ENCODE results near the gene PDE8A. TPM values are rescaled to one million over a fixed set of nuclear protein-coding genes. Genes with fewer than 3 reads are reported as not detected.
A peak's percentile ranks its signal among the peaks of the same experiment; 100 is the strongest.

The PDE8A gene
- total and polyA plus RNA-seq, 2 of the 13 experiments (the other 11 are each of a cell fraction or from before 2014, with no cell fraction given) = 26.3 to 48.5 TPM

DNA sequence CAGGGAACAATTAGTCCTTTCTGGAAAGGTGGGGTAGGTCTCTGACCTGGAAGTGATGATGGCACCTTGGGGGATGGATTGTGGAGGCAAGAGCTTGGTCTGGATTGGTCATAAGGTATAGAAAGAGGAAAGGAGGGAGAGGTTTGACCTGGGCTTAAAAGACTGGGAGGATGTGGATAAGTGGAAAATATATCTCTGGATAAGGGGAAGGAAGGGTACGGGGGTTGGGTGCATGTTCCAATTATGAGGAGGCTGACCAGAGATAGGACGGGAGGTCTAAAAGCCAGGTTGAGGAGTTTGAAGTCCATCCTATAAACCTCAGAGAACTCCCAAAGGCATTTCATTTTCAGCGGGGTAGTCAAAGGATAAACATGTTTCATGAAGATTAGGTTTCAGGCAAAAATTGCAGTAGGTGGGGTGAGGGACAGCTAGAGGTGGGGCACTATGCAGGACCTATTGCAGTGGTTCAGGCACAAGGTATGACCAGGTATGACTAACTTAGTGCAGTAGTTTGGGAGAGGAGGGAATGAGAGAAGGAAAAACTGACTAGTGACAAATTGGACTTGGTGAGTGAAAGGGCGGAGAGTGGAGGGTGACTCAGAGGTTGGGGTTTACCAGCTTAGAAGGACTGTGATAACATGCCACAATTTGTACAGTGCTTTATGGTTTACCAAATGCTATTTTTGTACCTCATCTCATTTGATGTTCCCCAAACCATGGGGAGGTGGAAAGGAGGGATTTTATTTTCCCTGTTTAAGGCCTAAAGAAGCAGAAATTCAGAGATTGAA, 10.7 kb downstream of the PDE8A start:
- Histone ChIP-seq H3K27me3 (ENCODE audit: control insufficient read depth in 1 of 2, insufficient read depth in 2 of 2, low read length in 2 of 2) (no peaks in the 10 kb centered on the region), H2AFZ (ENCODE audit: low read length) (no peak overlapping the region), H4K20me1 (ENCODE audit: insufficient read depth, low read length) (peaks cover 17% of the 10 kb centered on the region), H3K27ac (ENCODE audit: extremely low read length, insufficient read depth, low read length) (no peak overlapping the region), H3K9me3 (ENCODE audit: low read length) (no peaks in the 10 kb centered on the region), H3K4me2 (ENCODE audit: low read depth, low read length) (peak overlapping the region; percentile 27; the same call in 1 of the 2 replicates), H3K36me3 (replicated peaks in 1 of 2; ENCODE audit: control insufficient read depth in 1 of 2, insufficient read depth in 2 of 2, low read length in 2 of 2) (peaks cover 0 to 2% of the 10 kb centered on the region in 2 experiments; a peak in 2 of 5 replicates), H3K79me2 (ENCODE audit: insufficient read depth, low read length) (peaks cover 90% of the 10 kb centered on the region), H3K4me1 (ENCODE audit: insufficient read depth, low read length) (peaks cover 29% of the 10 kb centered on the region), H3K9ac (ENCODE audit: insufficient read depth, low read depth, low read length) (no peak overlapping the region), H3K4me3 (replicated peaks in 1 of 3; ENCODE audit: insufficient read depth in 1 of 3, low read depth in 2 of 3, low read length in 3 of 3) (no peak overlapping the region)
- TF ChIP-seq ZNF678 (CRISPR knock-in tag; IDR thresholded peaks at IDR 0.05) (no peak), MEIS2 (CRISPR knock-in tag; IDR thresholded peaks at IDR 0.05) (no peak), SAP130 (CRISPR knock-in tag; IDR thresholded peaks at IDR 0.05; ENCODE audit: low read depth) (0 out of 2 replicates have a peak, but pooled peaks have one; percentile 12), FOSL2 (CRISPR knock-in tag; IDR thresholded peaks at IDR 0.05) (peak; percentile 71), ZNF12 (CRISPR knock-in tag; IDR thresholded peaks at IDR 0.05) (no peak), ZNF737 (CRISPR knock-in tag; IDR thresholded peaks at IDR 0.05; ENCODE audit: borderline replicate concordance) (no peak), SPEN (CRISPR knock-in tag; IDR thresholded peaks at IDR 0.05; ENCODE audit: low read depth) (no peak), THYN1 (CRISPR knock-in tag; IDR thresholded peaks at IDR 0.05; ENCODE audit: borderline replicate concordance, low read depth) (no peak), SIN3A (IDR thresholded peaks at IDR 0.05; ENCODE audit: borderline replicate concordance, low read depth, low read length) (no peak), HOXA3 (CRISPR knock-in tag; IDR thresholded peaks at IDR 0.05) (no peak), NFIC (IDR thresholded peaks at IDR 0.05; ENCODE audit: low read length) (no peak), ZFP90 (CRISPR knock-in tag; IDR thresholded peaks at IDR 0.05; ENCODE audit: borderline replicate concordance) (no peak)
- TF ChIP-seq, protein P1, sequence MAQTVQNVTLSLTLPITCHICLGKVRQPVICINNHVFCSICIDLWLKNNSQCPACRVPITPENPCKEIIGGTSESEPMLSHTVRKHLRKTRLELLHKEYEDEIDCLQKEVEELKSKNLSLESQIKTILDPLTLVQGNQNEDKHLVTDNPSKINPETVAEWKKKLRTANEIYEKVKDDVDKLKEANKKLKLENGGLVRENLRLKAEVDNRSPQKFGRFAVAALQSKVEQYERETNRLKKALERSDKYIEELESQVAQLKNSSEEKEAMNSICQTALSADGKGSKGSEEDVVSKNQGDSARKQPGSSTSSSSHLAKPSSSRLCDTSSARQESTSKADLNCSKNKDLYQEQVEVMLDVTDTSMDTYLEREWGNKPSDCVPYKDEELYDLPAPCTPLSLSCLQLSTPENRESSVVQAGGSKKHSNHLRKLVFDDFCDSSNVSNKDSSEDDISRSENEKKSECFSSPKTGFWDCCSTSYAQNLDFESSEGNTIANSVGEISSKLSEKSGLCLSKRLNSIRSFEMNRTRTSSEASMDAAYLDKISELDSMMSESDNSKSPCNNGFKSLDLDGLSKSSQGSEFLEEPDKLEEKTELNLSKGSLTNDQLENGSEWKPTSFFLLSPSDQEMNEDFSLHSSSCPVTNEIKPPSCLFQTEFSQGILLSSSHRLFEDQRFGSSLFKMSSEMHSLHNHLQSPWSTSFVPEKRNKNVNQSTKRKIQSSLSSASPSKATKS (CRISPR knock-in tag; IDR thresholded peaks at IDR 0.05) = no peak
- TF ChIP-seq, protein P2, sequence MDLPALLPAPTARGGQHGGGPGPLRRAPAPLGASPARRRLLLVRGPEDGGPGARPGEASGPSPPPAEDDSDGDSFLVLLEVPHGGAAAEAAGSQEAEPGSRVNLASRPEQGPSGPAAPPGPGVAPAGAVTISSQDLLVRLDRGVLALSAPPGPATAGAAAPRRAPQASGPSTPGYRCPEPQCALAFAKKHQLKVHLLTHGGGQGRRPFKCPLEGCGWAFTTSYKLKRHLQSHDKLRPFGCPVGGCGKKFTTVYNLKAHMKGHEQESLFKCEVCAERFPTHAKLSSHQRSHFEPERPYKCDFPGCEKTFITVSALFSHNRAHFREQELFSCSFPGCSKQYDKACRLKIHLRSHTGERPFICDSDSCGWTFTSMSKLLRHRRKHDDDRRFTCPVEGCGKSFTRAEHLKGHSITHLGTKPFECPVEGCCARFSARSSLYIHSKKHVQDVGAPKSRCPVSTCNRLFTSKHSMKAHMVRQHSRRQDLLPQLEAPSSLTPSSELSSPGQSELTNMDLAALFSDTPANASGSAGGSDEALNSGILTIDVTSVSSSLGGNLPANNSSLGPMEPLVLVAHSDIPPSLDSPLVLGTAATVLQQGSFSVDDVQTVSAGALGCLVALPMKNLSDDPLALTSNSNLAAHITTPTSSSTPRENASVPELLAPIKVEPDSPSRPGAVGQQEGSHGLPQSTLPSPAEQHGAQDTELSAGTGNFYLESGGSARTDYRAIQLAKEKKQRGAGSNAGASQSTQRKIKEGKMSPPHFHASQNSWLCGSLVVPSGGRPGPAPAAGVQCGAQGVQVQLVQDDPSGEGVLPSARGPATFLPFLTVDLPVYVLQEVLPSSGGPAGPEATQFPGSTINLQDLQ (CRISPR knock-in tag; IDR thresholded peaks at IDR 0.05) = no peak
- in situ Hi-C loops (cut with HindIII; ENCODE audit: extremely low pct_ligation_motif_present, low pct_unique_long_range_greater_than_20kb) = no loop called here
- ChIA-PET CTCF (ENCODE audit: low intra/inter-chr PET ratio, low total read pairs) (no interaction called here), POLR2A (interaction anchor here (0.9 to 1.2 kb wide), 2 partner anchors 9 to 11 kb away, joined by 3 to 4 read pairs; no protein-coding TSS in a partner anchor)
- peak; percentile 49 for DNase-seq (ENCODE audit: low spot score)
- BruUV-seq (replicated peaks) = no TSS peak
- peak; percentile 75 for ATAC-seq
- intact Hi-C loops (cut with micrococcal nuclease; ENCODE audit: unreplicated experiment) = no loop called here
- WGBS (ENCODE audit: low lambda C conversion rate) = 64% methylated on average over 4 of the region's 4 CpGs
- no peak for FAIRE-seq
